Hepatocyte (in vitro differentiated cells): ENCODE data around the gene FXYD1. TPM values are rescaled to one million over a fixed set of nuclear protein-coding genes. Genes with fewer than 3 reads are reported as not detected.

Experiments used
- DNase-seq: peaks from one replicate; pipeline ENCODE4 v3.0.0-alpha.2; 2016; ENCODE audit warnings: low spot score
- H2AFZ ChIP-seq: fragments of 200-600 bp; sonication (generic); 2 replicates; pipeline ENCODE4 v1.6.0; 2016; ENCODE audit warnings: antibody characterized with exemption, mild to moderate bottlenecking
- H3K27ac ChIP-seq: fragments of 200-600 bp; sonication (generic); 2 replicates; pipeline ENCODE4 v1.5.1; 2016; ENCODE audit warnings: mild to moderate bottlenecking
- H3K27me3 ChIP-seq: fragments of 200-600 bp; sonication (generic); 2 replicates; pipeline ENCODE4 v1.6.1; 2016
- H3K36me3 ChIP-seq: fragments of 200-600 bp; sonication (generic); replicated peaks from 2 replicates; pipeline ENCODE4 v1.5.1; 2016; ENCODE audit warnings: low read depth; ENCODE audit not compliant: insufficient read depth
- H3K4me1 ChIP-seq: fragments of 200-600 bp; sonication (generic); 2 replicates; pipeline ENCODE4 v1.5.1; 2016; ENCODE audit warnings: mild to moderate bottlenecking, moderate library complexity; ENCODE audit not compliant: insufficient read depth
- H3K4me2 ChIP-seq: fragments of 200-600 bp; sonication (generic); 2 replicates; pipeline ENCODE4 v1.6.0; 2016
- H3K4me3 ChIP-seq: fragments of 200-600 bp; sonication (generic); 2 replicates; pipeline ENCODE4 v1.5.1; 2016; ENCODE audit warnings: mild to moderate bottlenecking
- H3K79me2 ChIP-seq: fragments of 200-600 bp; sonication (generic); 2 replicates; pipeline ENCODE4 v1.6.0; 2017; ENCODE audit warnings: mild to moderate bottlenecking
- H3K9me2 ChIP-seq: fragments of 200-600 bp; sonication (generic); replicated peaks from 2 replicates; pipeline ENCODE4 v1.6.0; 2017; ENCODE audit warnings: mild to moderate bottlenecking; ENCODE audit not compliant: insufficient read depth
- H3K9me3 ChIP-seq: fragments of 200-600 bp; sonication (generic); 2 replicates; pipeline ENCODE4 v1.5.1; 2016; ENCODE audit warnings: low read depth, mild to moderate bottlenecking
- H4K20me1 ChIP-seq: fragments of 200-600 bp; sonication (generic); 2 replicates; pipeline ENCODE4 v1.6.0; 2016; ENCODE audit warnings: mild to moderate bottlenecking; ENCODE audit not compliant: insufficient read depth, poor library complexity, severe bottlenecking
- EZH2 ChIP-seq: fragments of 200-600 bp; sonication (generic); IDR thresholded peaks from 2 replicates; pipeline ENCODE4 v1.6.1; 2016; ENCODE audit warnings: antibody characterized with exemption, mild to moderate bottlenecking, borderline replicate concordance
- EZH2phosphoT487 ChIP-seq: fragments of 200-600 bp; sonication (generic); IDR thresholded peaks from one replicate; pipeline ENCODE4 v1.6.1; 2018; ENCODE audit warnings: antibody characterized with exemption, mild to moderate bottlenecking, low read depth, moderate library complexity; ENCODE audit not compliant: unreplicated experiment, severe bottlenecking
- WGBS: methylation state at CpG from one replicate; pipeline ENCODE4 v1.1.6; 2016; ENCODE audit warnings: low lambda C conversion rate; ENCODE audit errors: missing lambda C conversion rate; 5-methylcytosine and 5-hydroxymethylcytosine counted together
- polyA plus RNA-seq: library from polyadenylated mRNA; unstranded; fragments of >200 nt; fragmentation: Nextera tagmentation; extraction: Ambion mirVana; gene quantifications from 2 replicates; pipeline ENCODE4 v1.2.1, GENCODE V29; 2016
- total RNA-seq: library from RNA; depleted of rRNA; stranded (reverse); fragments of >200 nt; gene quantifications from 2 replicates; pipeline ENCODE4 v1.2.3, GENCODE V29; 2014
- TF ChIP-seq, protein P1 (sequence below): fragments of 200-600 bp; sonication (generic); IDR thresholded peaks from 2 replicates; pipeline ENCODE4 v1.5.1; 2016; ENCODE audit warnings: antibody characterized with exemption, mild to moderate bottlenecking; ENCODE audit not compliant: poor library complexity

The FXYD1 gene
- total and polyA plus RNA-seq, 2 experiments from 2014 or later = 2.9 to 22.0 TPM

DNA sequence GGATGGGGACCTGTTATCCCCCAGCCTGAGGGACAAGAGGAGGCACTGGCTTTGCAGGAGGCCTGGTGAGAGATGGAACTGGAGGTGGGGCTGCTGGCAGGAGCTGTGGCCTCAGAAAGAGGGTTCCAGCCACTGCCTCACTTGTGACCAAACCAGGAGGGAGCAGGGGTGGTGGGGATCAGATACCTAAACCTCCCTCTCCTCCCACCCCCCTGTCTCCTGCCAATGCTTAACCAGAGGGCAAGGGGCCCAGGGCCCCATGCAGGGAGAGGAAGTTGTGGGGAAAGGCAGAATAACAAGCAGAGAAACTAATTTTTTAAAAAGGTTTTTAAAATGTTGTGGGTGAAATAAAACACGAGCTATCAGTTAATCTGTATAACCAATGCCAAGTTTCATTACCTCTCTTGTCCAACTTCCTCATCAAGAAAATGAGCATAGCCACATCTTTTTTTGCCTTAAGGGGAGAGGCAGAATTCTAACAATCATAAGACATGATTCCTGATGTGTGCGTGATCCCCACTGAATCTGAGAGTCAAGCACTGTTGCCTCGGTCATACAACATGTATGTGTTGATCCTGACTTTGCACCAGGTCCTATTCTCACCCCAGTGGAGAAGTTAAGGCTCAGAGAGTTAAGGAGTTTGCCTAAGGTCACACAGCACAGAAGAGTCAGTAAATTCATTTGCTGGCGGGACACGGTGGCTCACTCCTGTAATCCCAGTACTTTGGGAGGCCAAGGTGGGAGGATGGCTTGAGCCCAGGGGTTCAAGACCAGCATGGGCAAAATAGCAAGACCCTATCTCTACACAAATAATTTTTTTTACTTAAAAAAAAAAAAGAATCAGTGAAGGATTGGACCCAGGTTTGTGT, 28.9 kb downstream of the FXYD1 start:
- Histone ChIP-seq H3K79me2 (no peaks in the 10 kb centered on the region), H3K27ac (no peak overlapping the region), H3K36me3 (no peaks in the 10 kb centered on the region), H3K27me3 (no peaks in the 10 kb centered on the region), H3K9me2 (no peaks in the 10 kb centered on the region), H4K20me1 (no peaks in the 10 kb centered on the region), H3K4me2 (no peak overlapping the region), H3K9me3 (no peaks in the 10 kb centered on the region), H3K4me3 (no peak overlapping the region), H2AFZ (no peak overlapping the region), H3K4me1 (no peaks in the 10 kb centered on the region)
- WGBS = 84% methylated on average over 5 of the region's 5 CpGs
- no peak for TF ChIP-seq EZH2
- no peak for TF ChIP-seq EZH2phosphoT487
- TF ChIP-seq, protein P1, sequence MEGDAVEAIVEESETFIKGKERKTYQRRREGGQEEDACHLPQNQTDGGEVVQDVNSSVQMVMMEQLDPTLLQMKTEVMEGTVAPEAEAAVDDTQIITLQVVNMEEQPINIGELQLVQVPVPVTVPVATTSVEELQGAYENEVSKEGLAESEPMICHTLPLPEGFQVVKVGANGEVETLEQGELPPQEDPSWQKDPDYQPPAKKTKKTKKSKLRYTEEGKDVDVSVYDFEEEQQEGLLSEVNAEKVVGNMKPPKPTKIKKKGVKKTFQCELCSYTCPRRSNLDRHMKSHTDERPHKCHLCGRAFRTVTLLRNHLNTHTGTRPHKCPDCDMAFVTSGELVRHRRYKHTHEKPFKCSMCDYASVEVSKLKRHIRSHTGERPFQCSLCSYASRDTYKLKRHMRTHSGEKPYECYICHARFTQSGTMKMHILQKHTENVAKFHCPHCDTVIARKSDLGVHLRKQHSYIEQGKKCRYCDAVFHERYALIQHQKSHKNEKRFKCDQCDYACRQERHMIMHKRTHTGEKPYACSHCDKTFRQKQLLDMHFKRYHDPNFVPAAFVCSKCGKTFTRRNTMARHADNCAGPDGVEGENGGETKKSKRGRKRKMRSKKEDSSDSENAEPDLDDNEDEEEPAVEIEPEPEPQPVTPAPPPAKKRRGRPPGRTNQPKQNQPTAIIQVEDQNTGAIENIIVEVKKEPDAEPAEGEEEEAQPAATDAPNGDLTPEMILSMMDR = no peak
- DNase-seq = no peak

DNA sequence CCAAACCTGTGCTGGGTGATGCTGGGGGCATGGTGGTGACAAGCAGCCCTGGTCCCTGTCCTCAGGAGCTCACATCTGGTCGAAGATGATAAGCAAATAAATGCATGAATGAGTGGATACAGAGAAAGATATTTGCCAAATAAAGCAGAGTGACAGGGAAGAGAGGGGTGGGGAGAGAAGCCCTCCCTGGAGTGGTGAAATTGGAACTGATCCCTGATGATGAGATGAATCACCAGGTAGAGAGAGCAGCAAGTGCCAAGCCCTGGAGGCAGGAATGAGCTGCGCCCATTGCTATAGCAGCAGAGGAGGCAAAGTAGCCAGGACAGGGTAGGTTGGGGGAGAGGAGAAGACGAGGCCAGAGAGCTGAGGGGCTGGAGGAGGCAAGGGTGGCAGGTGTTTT, 29.6 kb downstream of the FXYD1 start:
- H2AFZ ChIP-seq = no peak overlapping the region
- TF ChIP-seq EZH2phosphoT487 (no peak), EZH2 (no peak)
- TF ChIP-seq, protein P1 = no peak
- H3K36me3 ChIP-seq = no peaks in the 10 kb centered on the region
- H4K20me1 ChIP-seq = no peaks in the 10 kb centered on the region
- no peaks in the 10 kb centered on the region for H3K9me3 ChIP-seq
- H3K9me2 ChIP-seq = no peaks in the 10 kb centered on the region
- H3K4me2 ChIP-seq = no peak overlapping the region
- H3K4me1 ChIP-seq = no peaks in the 10 kb centered on the region
- H3K4me3 ChIP-seq = no peak overlapping the region
- no peaks in the 10 kb centered on the region for H3K27me3 ChIP-seq
- H3K27ac ChIP-seq = no peak overlapping the region
- 80% methylated on average over 3 of the region's 3 CpGs for WGBS
- no peaks in the 10 kb centered on the region for H3K79me2 ChIP-seq
- DNase-seq = no peak

DNA sequence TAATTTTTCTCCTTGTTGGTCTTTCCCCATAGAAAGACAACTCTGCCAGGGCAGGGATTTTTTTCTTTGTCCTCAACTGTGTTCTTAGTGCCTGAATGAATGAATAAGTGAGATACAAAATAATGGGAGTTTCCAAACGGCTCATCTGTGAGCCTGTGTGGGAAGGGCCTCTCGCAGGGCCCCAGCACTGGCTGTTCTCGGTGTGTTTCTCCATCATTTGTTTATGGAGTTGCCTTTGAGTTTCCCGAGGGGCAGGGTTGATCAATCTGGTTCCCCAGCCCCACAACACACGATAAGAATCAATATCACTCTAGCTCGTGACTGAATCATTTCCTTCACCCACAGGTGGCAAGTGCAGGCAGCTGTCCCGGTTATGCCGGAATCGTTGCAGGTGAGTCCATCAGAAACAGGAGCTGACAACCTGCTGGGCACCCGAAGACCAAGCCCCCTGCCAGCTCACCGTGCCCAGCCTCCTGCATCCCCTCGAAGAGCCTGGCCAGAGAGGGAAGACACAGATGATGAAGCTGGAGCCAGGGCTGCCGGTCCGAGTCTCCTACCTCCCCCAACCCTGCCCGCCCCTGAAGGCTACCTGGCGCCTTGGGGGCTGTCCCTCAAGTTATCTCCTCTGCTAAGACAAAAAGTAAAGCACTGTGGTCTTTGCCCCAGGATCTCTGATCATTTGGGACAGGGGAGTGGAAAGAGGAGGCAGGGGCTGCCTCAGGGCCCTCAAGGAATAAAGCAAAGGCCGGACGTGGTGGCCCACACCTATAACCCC, 30.8 kb downstream of the FXYD1 start:
- no peak overlapping the region for H3K27ac ChIP-seq
- no peaks in the 10 kb centered on the region for H3K4me1 ChIP-seq
- no peaks in the 10 kb centered on the region for H3K36me3 ChIP-seq
- no peaks in the 10 kb centered on the region for H3K79me2 ChIP-seq
- TF ChIP-seq, protein P1 = no peak
- no peak for TF ChIP-seq EZH2phosphoT487
- TF ChIP-seq EZH2 = no peak
- no peaks in the 10 kb centered on the region for H3K27me3 ChIP-seq
- no peak overlapping the region for H3K4me3 ChIP-seq
- H4K20me1 ChIP-seq = no peaks in the 10 kb centered on the region
- 82% methylated on average over 17 of the region's 18 CpGs for WGBS
- H2AFZ ChIP-seq = no peak overlapping the region
- H3K9me2 ChIP-seq = no peaks in the 10 kb centered on the region
- H3K9me3 ChIP-seq = no peaks in the 10 kb centered on the region
- H3K4me2 ChIP-seq = no peak overlapping the region
- no peak for DNase-seq
